GM15510 (cell line): ENCODE measurements around the gene ANKS1A.

Source experiments
- POLR2A ChIP-seq: IDR thresholded peaks from 3 replicates; pipeline ENCODE4 v1.6.1; 2011; ENCODE audit warnings: borderline replicate concordance; ENCODE audit not compliant: insufficient read length; ENCODE audit errors: extremely low read depth

The ANKS1A gene

GRCh38 chr6:35094183-35094582 lies 205.1 kb downstream of the ANKS1A start:
- TF ChIP-seq POLR2A = no peak

- no peak for TF ChIP-seq POLR2A
Measured at GRCh38 chr6:35096129-35096862, 207.2 kb downstream of the ANKS1A start.

GRCh38 chr6:35099116-35099515 lies 210.1 kb downstream of the ANKS1A start:
- no peak for TF ChIP-seq POLR2A

- TF ChIP-seq POLR2A = no peak
Measured at GRCh38 chr6:35105078-35105477, 216.0 kb downstream of the ANKS1A start.

GRCh38 chr6:35108309-35108885 lies 219.3 kb downstream of the ANKS1A start:
- no peak for TF ChIP-seq POLR2A

GRCh38 chr6:35120746-35121145 lies 231.7 kb downstream of the ANKS1A start:
- no peak for TF ChIP-seq POLR2A

GRCh38 chr6:35124356-35124755 lies 235.3 kb downstream of the ANKS1A start:
- no peak for TF ChIP-seq POLR2A

GRCh38 chr6:35128042-35128441 lies 239.0 kb downstream of the ANKS1A start:
- TF ChIP-seq POLR2A = no peak

- no peak for TF ChIP-seq POLR2A
Measured at GRCh38 chr6:35128496-35128895, 239.4 kb downstream of the ANKS1A start.

- TF ChIP-seq POLR2A = no peak
Measured at GRCh38 chr6:35136185-35136584, 247.1 kb downstream of the ANKS1A start.

- TF ChIP-seq POLR2A = no peak
Measured at GRCh38 chr6:35139470-35139869, 250.4 kb downstream of the ANKS1A start.

GRCh38 chr6:35139924-35140638 lies 251.0 kb downstream of the ANKS1A start:
- TF ChIP-seq POLR2A = no peak

- TF ChIP-seq POLR2A = no peak
Measured at GRCh38 chr6:35140639-35141006, 251.6 kb downstream of the ANKS1A start.
